ENCODE data around the gene TMEM150C. TPM values are rescaled to one million over a fixed set of nuclear protein-coding genes. Genes with fewer than 3 reads are reported as not detected.

Gene TMEM150C
- total RNA-seq, 1 experiment from 2014 or later = 4.0 TPM

Other genes with a start within 250 kb of the TMEM150C start
- gene HNRNPD, start 188.0 kb downstream of the TMEM150C start, total RNA-seq (2014; rRNA removed; shearing (Covaris generic)) = 45.9 and 88.7 TPM in 2 replicates
- gene HNRNPDL, start 131.5 kb downstream of the TMEM150C start, total RNA-seq (2014; rRNA removed; shearing (Covaris generic)) = 206 and 225 TPM in 2 replicates
- gene ENOPH1, start 131.4 kb downstream of the TMEM150C start, total RNA-seq (2014; rRNA removed; shearing (Covaris generic)) = 32.8 and 48.3 TPM in 2 replicates
- gene SCD5, start 236.8 kb upstream of the TMEM150C start, total RNA-seq (2014; rRNA removed; shearing (Covaris generic)) = 17.2 and 26.1 TPM in 2 replicates